Fibroblast of peridontal ligament (primary cell): Measurements from ENCODE around the gene APP.
A peak's percentile ranks its signal among the peaks of the same experiment; 100 is the strongest.

ENCODE experiments used
- DNase-seq: peaks from one replicate; pipeline ENCODE4 v3.0.0-alpha.2; 2010; ENCODE audit errors: extremely low read depth

Gene APP

DNA sequence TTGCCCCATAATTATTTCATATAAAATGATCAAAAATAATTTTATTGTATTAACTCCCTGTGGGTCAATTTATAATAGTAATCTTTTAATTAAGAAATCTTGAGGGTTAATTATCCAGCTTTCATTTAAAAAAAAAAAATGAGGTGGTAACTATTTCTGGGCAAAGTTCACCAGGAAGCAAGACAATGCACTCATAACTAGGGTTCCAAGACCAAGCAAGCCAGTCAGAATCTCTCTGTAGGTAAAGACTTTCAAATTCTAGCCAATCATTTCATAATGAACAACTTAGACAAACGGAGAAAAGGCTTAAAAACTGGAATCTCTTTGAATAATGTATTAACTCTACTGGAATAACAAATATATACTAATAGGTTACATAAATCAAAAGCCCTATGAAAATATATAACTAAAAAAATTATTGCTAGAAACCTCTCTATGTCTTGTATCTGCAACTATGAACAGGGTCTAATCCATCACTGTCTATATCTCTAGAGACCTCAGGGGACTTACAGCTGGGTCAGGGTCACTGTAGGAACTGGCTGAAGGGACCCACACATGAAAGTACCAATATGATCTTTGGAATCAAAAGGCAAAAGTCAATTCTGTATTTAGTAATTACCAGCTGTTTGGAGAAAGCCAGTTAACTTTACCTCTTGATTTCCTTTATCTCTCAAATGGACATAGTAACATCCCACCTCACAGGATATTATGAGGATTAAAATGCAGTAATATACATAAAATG, 43.3 kb downstream of the APP start:
- DNase-seq = no peak

DNA sequence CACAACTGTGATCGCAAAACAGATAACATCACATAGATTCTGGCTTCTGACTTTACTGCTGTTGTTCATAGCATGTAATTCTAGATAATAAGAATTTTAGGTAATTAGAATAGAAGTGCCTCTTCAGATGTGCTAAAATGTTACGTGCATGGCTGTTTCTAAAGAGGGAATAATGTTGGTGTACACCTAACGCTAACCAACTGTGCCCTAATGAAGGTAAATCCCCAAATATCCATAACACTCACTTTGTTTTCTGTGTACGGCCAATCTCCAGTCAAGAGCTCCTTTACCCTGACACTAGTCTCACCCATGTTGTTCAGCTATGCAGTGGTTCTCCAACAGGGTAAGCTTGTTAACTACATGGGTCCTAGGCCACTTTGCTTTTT, 44.4 kb downstream of the APP start:
- no peak for DNase-seq

DNA sequence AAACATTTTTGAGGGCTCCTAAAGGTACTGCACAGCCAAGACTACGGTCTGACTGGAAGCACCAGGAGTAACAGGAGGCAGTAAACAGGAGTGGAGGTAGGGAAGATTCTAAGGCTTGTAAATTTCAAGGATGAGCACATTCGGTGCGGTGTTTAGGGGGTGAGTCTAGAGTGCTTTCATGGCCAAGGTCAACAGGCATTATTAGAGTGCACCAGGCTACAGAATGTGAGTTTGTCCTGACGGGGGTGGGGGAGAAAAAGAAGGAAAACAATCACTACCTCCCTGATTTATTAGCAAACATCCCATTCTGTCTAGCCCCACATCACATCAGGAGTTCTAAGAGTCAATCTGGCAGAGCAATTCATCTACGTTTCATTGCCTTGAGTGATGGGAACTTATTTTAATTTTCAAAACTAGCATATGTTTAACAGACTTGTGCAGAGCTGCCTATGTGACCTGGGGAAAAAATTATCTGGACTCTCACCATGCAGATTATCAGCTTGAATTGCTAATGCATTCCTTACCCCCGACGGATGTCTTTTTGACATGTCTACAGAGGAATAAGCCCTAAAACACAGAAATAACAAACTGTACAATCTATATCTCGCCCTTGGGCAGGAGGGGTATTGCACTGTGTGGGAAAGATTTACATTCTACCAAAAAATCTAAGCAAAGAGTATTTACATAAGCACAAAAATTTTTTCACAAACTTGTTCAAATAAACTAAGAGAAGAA, 45.0 kb downstream of the APP start:
- DNase-seq = no peak

DNA sequence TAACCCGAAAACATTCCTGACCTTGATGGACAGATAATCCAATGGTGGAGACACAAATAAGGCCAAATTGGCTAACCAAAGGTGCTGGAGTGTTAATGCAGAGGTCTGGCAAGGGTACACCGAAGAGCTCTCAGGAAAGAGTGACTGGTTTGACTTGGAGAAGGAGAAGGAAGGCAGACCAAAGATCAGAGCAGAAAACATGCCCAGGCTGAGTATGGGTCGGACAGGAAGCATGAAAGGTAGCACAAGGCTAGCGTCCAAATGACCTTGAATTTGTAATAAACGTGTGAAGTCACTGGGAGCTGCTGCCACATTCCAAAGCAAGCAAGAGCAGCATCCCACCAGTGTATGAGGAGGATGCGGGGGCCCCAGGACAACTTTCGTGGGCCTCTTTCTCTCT, 45.7 kb downstream of the APP start:
- DNase-seq = no peak

DNA sequence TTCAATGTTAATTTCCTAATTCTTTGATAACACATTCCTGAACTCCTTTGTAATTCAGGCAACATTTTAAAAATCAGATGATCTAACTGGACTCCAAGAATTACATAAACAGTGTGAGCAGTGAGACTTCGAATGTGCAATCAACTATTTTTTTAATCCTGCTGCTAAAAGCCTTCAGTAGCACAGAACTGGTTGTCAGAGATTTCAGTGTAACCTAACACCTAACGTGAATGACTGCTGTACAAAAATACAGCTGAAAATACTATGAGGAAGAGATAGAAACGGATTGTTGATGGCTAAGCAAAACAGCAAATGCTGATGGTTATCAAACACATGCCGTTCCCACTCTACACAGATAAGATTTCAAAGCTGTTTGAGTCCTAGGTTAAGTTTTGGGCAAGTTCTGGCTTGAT, 46.1 kb downstream of the APP start:
- DNase-seq = peak; percentile 61

DNA sequence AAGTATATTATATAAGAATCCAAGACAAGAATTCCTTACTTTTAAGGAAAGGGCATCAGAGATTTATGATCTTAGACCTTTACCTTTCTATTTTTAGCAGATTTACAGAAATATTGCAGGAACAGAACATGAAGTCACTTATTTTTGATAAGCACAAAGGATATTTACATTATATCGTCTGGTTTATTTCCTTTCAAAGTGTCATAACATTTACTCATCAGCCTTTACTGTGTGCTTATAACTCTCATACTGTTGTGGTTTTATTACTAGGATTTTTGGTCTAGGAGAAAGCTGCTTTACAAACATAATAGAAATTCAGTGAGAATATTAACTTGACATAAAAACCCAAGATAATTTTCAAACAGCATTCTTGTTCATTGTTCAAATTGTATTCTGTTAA, 47.6 kb downstream of the APP start:
- no peak for DNase-seq

DNA sequence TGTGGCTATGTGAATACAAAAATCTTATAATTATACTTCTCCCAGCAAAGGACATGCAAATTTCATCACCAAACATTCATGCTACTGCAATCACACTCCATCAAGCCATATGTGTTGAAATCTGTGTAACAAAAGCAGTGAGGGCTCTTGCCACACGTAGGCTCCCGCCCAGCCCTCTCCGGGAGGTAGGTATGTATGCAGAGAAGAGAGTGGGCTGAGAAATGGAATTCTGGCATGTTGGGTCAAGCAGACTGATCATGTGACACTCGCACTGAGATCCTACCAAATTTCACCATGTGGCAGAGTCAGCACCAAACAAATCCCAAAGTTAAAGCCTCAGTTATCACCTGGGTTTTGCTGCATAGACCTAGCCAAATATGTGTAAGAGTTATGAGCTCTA, 49.7 kb downstream of the APP start:
- DNase-seq = peak; percentile 42

DNA sequence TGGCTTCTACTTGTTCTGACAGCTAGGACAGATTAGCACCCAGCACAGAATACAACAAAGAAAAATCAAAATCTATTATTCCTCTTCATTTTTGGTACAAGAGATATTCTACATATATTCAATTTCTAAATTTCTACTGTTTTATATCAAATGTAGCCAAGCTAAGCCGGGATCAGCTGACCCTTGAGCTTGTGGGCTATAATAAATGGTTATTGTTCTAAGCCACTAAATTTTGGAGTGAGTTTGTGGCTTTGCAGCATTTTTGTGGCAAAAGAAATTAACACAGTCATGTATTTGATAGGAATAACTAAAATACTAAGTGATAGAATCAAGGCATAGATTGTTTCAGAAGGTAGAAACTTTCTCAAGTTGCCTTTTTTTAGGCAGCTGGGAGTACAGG, 50.7 kb downstream of the APP start:
- no peak for DNase-seq

DNA sequence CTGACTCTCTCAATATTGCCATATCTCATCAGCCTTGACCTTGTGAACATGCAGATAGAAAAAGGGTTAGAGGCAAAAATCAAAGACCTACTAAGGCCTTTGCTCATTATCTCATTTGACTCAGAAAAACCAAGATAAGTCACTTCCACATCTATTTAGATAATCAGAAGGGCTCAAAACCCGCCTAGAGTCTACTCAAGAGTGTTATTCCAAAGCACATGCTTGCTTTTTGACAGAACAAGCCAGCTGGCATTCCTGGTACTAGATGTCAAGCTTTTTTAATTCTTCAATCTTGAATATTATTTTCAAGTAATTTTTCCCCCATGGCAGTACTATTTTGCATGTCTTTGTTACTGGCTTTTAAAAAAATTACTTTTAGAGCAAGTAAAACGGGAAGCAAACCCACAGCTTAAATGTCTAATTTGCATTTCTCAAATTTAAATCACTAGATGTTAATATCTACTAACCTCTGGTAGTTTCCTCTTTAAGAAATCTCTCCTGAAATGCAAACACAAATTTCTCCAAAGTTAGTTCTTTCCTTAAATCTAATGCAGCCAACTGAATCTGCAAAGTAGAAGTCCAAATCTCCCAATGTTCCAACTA, 51.5 kb downstream of the APP start:
- no peak for DNase-seq

DNA sequence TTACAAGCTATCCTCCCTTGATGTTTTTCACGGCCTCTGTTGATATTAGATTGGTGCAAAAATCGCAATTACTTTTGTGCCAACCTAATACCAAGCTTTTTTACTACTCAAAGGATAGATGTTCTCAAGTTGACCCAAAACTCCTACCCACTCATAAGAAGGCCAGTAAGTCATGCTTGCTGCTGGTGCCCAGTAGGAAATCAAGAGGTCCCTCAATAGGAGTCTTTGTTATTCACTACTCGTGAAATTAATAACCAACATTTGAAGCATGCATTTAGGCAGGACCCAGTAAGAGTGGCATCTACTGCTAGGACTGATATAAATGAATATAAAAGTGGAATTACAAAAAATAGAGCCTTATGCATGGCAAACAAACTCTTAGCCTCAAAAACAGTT, 52.6 kb downstream of the APP start:
- no peak for DNase-seq

DNA sequence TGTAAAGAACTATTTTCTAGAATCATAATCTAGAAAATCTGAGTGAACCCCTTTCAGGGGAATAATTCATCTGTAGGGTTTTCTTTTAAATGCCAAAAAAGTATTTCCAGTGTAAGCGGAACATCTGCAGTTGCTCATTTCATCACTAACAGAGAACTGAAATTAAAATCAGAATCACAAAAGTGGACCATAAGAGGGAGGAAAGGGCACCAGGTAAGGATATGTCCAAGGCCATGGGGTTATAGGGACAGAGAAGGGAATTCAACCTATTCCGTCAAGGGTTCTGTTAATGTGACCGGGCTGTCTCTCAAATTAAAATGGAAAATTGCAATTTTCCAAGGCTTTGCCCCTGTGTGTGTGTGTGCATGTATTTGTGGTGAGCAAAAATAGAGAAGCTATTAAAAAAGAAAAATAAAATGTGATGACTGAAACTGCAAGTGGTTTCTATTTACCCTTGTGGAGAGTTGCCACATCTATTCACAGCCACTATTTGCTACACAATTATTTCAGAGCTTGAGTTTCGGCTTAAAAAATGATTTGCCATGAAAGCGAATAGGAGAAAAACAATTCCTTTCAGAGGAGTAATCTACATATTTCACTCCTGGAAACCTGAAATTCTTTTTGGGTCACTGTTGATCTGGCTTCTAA, 53.1 kb downstream of the APP start:
- peak; percentile 25 for DNase-seq

DNA sequence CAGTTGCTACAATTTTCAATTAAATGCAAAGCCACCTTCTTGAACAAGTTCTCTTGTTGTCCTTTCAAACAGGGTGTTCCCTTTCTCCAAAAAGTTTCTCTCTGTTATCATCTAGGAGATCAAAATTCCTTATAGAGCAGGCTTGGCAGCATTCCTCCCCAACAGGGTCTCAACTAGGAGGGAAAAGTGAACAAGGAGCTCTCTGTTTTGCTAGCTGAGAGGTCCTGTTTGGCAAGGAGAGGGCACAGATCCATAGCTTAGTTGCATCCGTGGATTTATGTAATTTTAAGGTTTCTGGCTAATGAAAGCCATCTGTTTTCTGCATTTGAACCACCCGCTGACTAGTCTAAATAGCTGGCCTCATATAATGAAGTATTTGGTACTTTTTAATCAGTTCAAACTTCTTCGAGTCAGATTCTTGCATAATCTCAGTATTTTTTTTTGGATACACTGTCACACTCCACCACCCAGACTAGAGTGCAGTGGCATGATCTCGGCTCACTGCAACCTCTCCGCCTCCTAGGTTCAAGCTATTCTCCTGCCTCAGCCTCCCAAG, 54.0 kb downstream of the APP start:
- peak; percentile 89 for DNase-seq

DNA sequence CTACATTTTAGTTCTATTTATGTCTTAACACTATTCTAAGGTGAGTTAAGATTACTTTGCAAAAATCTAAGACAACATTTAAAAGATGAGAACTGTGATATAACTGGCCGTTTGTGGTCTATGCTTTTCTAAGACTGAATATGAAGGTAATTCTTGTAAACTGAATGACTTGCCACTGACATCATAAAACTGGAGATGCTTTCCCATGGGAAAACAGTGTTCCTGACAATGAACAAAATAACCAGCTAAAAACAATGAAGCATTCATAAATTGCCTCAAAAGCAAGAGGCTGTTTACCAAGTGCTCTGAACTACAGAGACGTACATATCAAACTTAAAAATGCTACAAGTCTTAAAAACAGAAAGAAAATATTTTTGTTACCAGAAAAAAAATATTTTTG, 54.7 kb downstream of the APP start:
- peak; percentile 68 for DNase-seq

DNA sequence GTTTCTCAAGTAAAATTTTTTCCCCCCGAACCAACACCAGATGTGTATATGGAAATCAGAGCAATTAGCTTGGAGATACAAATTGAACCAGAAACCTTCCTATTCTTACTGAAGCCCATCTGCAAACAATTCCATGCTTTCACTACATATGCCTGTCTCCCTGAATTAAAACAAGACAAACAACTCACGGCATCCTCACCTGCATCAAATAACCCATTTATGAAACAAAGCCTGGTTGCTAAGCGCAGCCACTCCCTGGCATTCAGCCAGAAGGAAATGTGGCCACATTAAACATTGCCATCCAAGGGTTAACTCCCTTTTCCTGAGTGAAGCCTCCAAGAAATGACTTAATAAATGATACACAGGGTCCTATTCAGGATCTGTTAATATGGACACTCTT, 55.3 kb downstream of the APP start:
- peak; percentile 29 for DNase-seq

DNA sequence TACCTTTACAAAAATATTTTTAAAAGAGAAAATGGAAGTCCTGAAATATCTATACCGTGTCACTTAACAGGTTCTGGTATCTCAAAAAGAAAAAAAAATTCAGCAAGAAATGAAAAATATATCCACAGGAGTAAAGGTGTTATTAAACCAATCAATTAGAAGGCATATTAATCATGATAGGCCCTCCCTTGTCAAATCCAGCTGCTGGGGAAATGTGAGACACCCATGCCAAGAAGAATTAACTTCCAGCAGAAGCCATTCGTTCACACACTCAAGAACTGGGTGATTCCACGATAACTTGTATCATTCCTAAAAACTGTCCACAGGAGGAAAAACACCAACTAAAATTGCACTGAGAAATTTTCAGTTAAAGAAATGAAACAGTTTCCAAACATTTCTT, 57.6 kb downstream of the APP start:
- DNase-seq = no peak

DNA sequence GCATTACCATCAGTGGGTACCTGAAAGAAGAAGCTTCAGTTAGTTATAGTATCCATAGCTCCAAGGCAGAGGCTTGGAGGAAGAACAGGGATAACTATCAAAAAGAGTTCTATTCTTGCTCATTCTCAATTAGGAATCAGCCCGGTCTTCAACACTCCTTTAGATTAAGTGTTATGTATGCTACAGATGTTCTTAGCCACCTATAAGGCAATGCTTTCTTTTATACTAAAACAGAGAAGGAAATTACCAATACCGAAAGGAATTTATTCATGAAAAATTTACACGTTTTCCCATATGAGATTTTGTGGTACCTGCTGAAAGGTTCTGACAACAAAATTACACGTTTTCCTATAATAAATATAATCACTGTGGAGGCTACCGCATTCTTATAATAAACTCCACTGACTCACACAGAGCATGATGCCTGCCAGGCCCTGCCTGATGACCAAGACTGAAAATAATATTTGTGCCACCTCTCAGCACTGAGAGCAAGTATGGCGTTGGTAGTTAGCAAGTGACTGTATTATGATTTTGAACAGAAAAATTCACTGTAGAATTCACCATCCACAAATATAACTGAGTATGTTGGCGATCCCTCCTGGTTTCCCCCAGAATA, 58.3 kb downstream of the APP start:
- DNase-seq = peak; percentile 27

DNA sequence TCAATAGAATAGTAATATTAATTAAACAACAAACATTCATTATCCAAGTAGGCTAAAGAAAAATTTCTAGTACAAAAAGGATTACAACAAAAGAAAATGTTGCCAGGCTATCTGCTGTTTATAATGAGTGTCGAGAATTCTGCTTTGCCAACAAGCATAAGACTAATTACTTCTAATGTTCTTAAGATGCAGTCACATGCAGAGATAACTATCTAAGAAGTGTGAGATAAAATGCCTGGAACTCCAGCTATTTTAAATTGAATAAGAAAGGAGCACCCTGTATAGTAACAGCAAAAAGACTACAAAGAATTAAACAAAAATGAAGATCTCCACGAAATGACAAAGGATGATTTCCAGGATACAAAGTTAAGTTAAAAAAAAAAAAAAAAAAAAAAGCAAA, 59.9 kb downstream of the APP start:
- no peak for DNase-seq

DNA sequence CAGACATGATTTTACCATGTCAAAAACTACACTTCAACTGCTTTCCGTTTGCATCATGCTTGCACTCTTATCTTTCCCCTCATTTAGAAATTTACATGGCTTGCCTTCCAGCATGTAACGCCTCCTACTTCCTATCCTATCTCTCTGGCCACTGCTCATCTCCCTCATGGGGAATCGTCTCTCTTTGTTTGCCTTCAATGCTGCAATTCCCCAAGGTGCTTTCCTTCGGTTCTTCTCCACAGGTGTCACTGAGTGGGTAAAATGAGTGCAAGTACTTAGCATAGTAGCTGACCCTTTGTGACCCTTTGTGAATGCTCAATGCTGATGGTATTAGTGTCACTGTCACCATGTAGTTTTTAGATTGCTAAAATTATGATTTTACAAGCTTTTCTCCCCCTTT, 63.1 kb downstream of the APP start:
- no peak for DNase-seq

DNA sequence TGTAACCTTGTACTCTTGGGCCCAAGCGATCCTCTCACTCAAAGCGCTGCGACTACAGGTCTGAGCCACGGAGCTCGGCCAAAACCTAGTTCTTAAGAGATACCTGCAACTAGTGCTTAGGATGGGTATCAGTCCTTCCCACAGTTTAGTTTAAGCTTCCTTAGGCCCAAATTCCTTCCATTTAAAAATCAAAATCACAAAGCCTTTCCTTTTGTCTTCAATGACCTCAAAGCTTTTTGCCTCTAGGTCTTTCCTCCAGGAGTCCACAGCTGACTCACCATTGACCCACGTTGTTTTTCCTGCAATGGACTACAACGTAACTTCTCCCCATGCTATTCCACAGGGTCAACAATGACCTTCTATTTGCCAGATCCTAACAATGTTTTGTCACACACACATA, 64.0 kb downstream of the APP start:
- DNase-seq = no peak

DNA sequence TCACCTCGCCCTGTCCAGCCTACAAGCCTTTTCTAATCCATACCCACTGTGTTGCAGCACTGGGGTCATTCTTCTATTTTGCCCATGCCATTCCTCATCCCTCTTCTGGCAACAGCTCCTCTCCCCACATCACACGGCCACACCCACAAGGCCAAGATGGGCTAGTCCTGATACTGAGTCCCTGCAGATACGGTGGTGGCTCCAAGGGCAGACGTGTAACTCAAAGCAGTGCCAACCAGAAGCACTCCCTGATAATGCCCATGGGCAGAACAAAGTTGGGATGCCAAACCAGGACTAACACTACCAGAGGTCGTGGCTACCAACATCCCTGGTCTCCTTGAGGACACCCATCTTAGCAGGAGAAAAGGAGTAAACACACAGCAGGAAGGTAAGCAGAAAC, 64.8 kb downstream of the APP start:
- DNase-seq = no peak

DNA sequence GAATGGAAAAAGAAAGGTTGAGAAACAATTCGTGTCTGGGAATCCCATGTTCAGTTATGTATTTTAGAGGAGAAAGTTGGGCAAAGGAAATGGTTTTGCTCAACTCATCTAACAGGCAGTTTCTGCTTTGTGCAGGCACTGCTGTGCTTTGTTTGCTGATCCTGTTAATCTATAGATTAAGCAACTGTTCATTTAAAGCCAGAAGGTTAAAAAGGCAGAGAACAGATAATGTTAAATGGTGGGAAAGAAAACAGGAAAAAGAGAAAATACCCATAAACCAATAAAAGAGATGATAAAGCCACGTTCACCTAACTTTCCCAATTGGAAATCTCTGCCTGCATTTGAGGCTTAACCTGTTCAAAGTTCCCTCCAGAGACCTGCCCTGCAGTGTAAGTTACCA, 70.0 kb downstream of the APP start:
- DNase-seq = no peak

DNA sequence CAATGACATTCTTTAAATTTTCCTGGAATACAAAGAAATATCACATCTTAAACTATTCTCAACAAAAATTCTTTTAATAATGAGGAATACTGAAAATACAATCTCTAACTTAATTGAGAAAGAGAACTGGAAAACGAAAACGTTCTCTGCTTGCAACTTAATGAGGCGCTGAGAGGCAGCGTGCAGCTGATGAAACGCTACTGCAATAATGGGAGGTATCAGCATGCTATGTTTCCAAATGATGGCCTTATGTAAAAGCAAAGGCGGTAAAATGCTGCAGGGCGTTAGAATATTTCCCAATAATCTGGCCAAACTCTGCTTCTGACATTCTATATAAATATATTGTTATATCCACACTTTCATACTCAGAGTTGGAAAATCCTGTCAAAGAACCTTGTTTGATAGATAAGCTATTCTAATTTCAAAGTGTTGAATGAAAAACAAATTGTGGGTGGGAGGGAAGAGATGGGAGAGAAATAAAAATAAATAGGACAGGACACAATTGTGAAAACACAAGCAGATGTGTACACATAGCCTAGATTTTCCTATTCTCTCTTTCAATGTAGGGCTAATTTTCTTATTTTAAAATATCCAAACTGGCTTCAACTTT, 70.9 kb downstream of the APP start:
- peak; percentile 78 for DNase-seq
